ENCODE measurements around the gene ATP5F1E.
A peak's percentile ranks its signal among the peaks of the same experiment; 100 is the strongest.
"Not testable (repeated sequence)": the region's sequence is repeated elsewhere in the genome, so short reads cannot be mapped to it uniquely, and the experiment has no call there.

The ATP5F1E gene

GRCh38 chr20:58988565-58988882 lies 43.6 kb downstream of the ATP5F1E start:
- DNase-seq (ENCODE audit: low read depth): no peak

- DNase-seq (ENCODE audit: low read depth): no peak
Observed at GRCh38 chr20:58987790-58988564, 44.2 kb downstream of the ATP5F1E start.

GRCh38 chr20:58986968-58987517 lies 45.1 kb downstream of the ATP5F1E start:
- DNase-seq (ENCODE audit: low read depth): no peak

- no peak for DNase-seq (ENCODE audit: low read depth)
Observed at GRCh38 chr20:58986286-58986967, 45.7 kb downstream of the ATP5F1E start.

- DNase-seq (ENCODE audit: low read depth): no peak
Observed at GRCh38 chr20:58985656-58986055, 46.5 kb downstream of the ATP5F1E start.

- DNase-seq (ENCODE audit: low read depth): no peak
Observed at GRCh38 chr20:58984691-58985090, 47.4 kb downstream of the ATP5F1E start.

- DNase-seq (ENCODE audit: low read depth): not testable (repeated sequence)
Observed at GRCh38 chr20:58983115-58983468, 49.0 kb downstream of the ATP5F1E start.

- DNase-seq (ENCODE audit: low read depth): no peak
Observed at GRCh38 chr20:58982406-58983114, 49.6 kb downstream of the ATP5F1E start.

GRCh38 chr20:58981628-58982364 lies 50.3 kb downstream of the ATP5F1E start:
- no peak for DNase-seq (ENCODE audit: low read depth)

- peak; percentile 39 for DNase-seq (ENCODE audit: low read depth)
Observed at GRCh38 chr20:58980711-58981627, 51.2 kb downstream of the ATP5F1E start, which contains the start of gene NELFCD. Gene NELFCD, plus strand, starts transcription at chr20:58981256. Its CDS starts 54 bp downstream, at chr20:58981310.

GRCh38 chr20:58978351-58979190 lies 53.6 kb downstream of the ATP5F1E start:
- no peak for DNase-seq (ENCODE audit: low read depth)

- DNase-seq (ENCODE audit: low read depth): no peak
Observed at GRCh38 chr20:58976061-58976730, 55.9 kb downstream of the ATP5F1E start.

Measured in HS-27A (cell line).